HG03139 (cell line): Measurements from ENCODE around the gene MSI1.

Experiments
- ATAC-seq: cut with Tn5 transposase; IDR thresholded peaks from one replicate; pipeline ENCODE4 v1.9.1; 2021; ENCODE audit not compliant: unreplicated experiment

Gene MSI1

DNA sequence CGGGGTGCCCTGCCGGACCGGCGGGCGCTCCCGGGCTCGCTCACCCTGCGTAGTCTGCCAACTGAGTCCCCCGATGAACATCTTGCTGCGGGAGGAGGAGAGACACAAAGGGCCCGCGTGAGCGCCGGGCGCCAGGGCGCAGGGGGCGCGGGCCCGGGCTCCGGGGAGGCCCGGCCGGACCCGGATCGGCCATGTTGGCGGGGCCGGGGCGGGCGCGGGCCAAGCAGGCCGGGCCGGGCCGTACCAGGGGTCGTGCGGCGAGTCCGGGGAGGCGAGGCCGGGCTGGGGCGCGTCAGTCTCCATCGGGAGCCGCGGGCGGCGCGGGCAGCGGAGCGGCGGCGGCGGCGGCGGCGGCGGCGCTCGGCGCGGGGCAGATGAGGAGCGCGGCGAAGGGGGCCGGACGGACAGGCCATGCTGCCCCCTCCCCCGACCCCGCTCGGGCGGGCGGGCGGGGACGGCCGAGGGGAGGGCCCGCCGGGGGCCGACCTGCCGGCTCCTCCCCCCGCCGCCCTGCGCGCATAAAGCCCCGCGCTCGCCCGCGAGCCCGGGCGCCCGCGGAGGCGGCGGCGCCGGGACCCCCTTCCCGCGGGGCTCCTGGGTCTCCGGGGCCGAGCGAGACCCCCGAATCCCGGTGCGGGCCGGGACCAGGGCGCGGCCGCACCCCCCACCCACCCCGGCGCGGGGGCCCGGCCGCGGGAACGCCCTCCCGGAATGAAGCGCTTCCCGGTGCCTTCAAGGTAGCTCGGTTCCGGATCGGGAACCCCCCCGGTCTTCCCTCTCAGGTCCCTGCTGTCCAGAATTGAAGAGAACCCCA is at the start of gene MSI1:
Gene MSI1 (minus strand): TSS at position 376 of the 814 bp plus-strand sequence. CDS start 73 bp downstream, at position 303.
- ATAC-seq: no peak

DNA sequence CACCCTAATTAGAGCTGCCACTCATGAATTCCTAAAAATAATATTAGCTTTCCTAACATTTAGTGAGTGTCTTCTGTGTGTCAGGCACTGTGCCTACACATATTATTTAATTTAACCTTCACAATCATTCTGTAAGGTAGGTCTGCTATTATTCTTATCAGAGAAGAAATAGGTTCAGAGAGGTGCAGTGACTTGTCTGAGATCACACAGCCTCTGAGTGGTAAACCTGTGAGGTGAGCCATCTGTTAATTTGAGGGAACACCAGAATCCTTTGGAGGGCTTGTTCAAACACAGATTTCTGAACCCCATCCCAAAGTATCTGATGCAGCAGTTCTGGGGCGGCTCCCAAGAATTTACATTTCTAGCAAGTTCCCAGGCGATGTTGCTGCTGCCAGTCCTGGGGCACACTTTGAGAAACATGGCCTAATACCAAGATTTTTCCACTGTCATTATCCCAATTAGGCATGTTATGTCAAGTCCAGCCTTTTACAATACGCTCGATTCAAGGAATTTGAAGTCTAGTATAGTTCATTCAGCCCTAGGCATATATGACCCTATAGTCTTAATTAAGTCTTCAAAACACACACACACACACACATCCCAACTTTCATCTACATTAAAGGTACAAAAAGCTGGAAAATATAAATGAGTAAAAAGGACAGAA is 49.1 kb upstream of the MSI1 start:
- no peak for ATAC-seq

DNA sequence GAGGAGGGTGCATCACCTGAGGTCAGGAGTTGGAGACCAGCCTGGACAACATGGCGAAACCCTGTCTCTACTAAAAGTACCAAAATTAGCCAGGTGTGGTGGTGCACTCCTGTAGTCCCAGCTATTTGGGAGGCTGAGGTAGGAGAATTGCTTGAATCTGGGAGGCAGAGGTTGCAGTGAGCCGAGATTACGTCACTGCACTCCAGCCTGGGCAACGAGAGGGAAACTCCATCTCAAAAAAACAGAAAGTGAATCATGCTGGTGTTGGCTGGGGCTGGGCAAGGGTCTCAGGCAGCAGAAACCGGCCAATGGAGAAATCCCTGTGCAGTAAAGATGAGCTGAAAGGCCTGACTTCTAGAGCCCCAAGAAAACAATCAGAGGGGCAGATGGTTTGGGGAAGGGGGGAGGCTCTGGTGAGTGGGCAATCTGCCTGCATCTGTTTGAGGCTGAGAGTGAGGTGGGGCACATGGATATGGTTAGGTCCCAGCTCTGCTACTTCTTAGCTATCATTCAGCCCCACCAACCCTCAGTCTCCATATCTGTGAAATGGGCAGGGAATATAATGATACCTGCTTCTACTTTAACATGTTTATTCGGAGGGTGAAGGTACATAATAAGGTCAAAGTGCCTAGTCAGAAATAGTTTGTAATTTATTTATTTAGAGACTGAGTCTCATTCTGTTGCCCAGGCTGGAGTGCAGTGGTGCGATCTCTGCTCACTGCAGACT is 47.7 kb upstream of the MSI1 start:
- no peak for ATAC-seq

DNA sequence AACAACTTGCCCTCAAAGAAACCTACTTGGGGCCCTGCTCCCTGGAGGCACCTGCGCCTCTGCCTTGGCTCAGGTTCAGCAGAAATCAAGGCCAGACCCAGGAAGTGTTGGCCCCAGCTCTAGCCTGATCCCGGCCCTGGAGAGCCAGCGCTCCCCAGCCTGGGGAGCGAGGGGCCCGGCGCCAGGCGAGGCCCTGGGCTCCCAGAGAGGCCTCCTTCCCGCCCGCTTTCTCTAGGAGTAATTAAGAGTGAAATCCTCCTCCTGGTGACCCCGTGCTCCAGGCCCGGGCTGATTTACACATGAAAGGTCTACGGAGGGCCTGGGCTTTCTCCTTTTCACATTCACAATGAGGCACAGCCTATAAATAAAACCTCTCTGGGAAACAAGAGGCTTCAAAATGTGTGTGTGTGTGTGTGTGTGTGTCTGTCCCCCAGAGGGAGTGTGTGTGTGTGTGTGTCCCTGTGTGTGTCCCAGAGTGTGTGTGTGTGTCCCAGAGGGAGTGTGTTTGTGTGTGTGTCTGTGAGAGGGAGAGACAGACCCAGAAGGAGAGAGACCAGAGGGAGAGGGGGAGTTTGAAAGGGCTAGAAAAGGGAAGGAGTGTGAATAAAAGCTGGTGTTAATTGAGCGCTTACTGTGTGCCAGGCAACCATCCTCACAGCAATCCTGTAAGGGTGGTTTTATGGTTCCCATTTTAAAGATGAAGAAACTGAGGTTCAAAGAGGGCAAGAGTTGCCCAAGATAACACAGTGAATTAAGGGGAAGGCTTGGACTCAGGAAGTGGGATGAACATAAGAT is 45.1 kb upstream of the MSI1 start:
- no peak for ATAC-seq

DNA sequence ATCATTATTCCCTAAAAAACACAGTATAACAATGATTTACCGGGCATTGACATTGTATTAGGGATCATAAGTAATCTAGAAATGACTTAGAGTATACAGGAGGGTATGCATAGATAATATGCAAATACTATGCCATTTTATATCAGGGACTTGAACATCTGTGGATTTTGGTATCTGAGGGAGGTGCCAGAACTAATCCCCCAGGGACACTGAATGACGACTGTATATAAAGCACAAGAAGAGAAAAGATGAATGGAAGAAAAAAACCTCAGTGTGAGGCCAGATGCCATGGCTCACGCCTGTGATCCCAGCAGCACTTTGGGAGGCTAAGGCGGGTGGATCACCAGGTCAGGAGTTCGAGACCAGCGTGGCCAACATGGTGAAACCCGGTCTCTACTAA is 43.5 kb upstream of the MSI1 start:
- no peak for ATAC-seq

DNA sequence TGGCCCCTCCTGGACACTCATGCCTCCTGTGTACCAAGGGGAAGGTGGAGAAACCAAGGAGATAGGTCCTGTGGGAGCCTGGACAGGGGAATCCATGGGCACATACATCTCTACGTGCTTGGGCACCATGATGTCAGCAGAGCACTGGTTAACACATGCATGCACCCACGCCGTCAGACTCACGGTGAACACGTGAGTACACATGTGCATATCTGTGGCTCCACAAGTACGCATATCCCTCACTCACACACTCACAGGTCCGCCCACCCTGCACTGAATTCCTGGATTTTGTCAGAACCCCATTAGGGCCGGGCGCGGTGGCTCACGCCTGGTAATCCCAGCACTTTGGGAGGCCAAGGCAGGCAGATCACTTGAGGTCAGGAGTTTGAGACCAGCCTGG is 39.8 kb upstream of the MSI1 start:
- no peak for ATAC-seq

DNA sequence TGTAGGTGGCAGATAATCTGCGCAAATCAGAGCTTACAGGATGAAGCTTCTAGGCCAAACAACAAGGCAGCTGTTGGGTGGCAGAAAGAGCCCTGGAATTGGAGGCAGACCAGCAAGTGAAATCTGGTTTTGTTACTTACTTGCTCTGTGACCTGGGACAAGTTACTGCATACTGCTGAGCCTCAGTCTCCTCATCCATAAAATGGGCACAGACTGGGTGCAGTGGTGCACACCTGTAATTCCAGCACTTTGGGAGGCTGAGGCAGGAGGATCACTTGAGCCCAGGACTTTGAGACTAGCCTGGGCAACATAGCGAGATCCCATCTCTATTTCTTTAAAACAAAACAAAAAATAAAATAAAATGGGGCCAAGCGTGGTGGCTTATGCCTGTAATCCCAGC is 37.6 kb upstream of the MSI1 start:
- no peak for ATAC-seq

DNA sequence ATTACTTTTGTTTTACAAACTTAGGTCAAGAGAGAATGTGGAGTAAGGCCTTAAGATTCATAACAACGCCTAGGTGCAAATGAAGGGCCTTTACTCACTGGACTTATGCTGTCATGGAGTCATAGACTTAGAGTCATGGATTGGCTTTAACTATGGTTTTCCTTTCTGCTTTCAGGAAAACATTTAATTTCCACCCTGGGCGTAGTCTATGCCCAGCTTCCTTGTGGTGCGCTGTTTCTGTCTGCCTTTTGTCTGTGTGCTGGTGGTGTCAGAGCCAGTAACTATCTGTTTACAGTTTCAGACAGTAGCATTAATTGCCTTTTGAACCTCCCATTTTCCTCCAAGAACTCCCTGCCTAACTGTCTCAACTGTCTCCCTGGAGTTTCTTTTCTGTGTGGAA is 37.1 kb upstream of the MSI1 start:
- ATAC-seq: no peak

DNA sequence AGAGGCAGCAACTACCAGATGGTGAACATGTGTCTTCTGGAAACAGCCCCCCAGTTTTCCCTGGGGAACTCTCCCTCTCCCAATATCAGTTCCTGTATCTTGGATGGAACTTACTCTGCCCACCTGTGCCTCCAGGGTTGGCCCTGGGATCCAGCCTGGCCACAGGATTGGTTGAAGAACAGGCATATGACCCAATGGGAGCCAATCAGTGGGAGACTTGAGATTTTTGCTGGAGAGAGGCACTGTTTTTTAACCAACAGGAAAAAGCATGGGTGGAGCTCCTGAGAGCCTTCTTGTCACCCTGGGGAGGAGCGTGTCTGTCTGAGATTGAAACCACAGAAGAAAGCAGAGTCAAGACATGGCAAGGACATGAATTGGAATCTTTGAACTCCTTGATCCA is 35.3 kb upstream of the MSI1 start:
- no peak for ATAC-seq

DNA sequence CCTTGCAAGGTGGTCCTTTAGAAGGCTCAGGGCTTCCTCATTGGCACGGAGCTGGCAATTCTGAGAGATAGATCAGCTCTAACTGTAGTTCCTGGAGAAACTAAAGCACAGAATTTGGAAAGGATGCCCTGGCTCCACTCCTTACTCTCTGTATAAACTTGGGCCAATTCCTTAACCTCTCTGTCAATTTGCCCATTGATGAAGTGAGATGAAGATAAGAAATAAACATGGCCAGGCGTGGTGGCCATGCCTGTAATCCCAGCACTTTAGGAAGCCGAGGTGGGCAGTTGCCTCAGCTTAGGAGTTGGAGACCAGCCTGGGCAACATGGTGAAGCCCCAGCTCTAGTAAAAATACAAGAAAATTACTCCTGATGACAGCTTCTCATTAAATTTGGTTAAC is 34.9 kb upstream of the MSI1 start:
- no peak for ATAC-seq

DNA sequence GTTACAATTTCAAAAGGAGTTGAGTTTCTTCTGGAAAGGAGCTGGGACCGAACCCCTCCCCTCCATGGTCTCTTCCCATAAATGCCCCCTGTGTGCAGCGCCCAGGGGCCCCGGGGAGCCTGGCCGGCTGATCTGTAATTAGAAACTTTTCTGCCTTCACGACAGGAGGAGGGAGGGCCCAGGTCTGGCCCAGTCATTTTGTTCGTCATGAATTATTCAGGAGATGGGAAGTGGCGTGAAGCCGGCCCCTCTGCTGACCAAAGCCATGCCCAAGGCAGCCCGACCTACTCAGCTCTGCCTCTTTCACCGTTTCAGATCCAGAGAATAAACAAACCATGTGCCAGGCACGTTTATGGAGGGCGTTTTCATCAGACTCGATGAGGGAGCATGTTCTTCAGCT is 33.3 kb upstream of the MSI1 start:
- no peak for ATAC-seq

DNA sequence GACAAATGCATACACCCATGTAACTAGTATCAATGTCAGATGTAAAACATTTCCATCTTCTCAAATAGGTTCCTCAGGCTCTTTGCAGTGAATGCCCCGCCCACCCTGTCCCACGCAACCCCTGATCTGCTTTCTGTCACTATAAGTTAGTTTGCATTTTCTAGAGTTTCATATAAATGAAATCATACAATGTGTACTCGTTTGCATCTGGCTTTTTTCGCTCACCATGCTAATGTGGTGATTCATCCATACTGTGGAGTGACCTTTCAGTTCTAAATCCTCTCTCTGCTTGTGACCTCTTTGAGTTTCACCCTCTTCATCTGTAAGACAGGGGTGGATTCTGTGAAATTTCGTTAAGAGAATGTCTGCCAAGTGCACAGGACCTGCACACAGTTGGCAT is 30.6 kb upstream of the MSI1 start:
- no peak for ATAC-seq

DNA sequence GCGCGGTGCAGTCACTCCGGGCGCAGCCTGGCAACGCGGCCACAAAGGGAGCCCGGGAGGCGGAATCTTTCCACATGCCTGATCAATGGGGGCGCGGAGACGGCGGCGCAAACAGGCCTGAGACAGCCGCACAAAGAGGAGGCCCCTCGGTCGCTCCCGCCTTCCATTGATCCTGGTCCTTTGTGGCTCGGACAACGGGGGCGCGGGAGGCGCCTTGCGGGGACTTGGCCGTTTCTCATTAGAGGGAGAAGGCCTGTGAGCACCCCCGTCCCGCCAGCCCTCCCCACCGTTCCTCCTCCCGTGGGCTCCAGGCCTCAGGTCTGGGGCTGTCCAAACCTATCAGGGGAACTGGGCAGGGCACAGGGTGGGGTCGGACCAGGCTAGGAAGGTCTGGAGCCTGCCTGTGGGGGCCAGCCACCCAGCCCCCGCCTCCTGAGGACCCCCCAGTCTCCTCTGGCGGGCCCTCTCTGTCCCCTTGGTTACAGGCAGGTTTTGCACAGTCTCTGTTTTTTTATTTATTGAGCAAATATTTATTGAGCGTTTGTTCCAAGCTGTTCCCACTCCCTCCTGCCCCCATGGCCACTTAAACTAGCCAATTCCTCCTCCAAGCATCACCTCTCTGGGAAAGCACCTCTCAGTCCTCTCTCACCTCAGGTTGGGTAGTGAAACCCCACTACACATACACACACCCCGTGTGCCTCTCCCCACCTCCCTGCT is 29.0 kb upstream of the MSI1 start:
- no peak for ATAC-seq

DNA sequence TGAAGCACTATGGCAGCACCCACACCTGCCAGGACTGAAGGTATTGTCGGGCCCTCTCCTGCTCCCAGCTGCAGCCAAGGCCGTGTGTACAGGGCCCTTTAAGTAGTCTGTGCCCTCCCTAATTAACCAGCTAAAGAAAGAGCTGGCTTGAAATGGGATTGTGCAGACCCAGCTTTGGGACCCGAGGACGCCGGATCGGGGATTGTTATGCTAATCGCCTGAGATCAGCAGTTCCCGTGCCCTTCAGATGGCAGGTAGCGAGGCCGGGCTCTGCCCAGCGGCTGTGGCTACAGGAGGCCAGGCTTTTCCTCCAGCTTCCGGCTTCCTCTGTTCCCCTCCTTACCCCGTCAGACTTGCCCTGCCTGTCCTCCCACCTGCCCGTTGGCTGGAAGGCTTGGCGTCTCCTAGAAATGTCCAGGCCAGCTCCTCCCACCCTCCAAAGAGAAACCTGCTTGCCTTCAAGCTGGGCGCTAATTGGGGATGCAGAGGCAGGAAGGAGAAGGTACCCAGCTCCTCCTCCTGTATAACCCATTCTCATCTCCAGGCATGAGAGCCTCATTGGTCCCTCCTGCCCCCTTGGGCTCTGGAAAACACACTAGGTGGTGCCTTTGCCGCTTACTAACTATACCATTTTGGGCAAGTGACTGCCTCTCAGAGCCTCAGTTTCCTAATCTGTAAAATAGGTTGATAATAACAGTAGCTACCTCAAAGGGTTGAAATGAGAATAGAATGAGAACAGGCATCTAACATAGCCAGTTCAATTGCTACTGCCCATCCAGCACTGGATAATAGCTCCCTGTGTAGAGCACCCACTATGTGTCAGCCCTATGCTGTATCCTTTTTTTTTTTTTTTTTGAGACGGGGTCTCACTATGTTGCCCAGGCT is 25.8 kb upstream of the MSI1 start:
- no peak for ATAC-seq

DNA sequence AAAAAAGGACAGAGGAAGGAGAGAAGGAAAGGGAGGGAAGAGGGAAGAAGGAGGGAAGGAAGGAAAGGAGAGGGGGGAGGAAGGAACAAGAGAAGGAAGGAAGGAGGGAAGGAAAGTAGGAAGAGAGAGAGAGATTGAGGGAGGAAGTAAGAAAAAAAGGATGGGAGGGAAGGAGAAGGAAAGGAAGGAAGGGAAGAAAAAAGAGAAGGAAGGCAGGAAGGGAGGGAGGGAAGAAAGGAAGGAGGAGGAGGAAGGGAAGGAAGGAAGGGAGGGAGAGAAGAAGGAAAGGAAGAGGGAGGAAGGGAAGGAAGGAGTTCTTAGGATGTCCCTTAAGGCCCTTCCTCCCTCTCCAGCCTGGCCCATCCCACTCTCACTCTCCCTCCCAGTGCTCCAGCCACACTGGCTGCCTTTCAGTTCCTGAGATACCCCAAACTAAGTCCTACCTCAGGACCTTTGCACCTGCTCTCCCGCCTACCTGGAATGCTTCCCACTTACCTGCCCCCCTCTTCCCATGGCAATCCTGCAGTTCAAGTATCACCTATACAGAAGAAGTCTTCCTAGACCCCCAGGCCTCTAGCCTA is 21.7 kb upstream of the MSI1 start:
- no peak for ATAC-seq

DNA sequence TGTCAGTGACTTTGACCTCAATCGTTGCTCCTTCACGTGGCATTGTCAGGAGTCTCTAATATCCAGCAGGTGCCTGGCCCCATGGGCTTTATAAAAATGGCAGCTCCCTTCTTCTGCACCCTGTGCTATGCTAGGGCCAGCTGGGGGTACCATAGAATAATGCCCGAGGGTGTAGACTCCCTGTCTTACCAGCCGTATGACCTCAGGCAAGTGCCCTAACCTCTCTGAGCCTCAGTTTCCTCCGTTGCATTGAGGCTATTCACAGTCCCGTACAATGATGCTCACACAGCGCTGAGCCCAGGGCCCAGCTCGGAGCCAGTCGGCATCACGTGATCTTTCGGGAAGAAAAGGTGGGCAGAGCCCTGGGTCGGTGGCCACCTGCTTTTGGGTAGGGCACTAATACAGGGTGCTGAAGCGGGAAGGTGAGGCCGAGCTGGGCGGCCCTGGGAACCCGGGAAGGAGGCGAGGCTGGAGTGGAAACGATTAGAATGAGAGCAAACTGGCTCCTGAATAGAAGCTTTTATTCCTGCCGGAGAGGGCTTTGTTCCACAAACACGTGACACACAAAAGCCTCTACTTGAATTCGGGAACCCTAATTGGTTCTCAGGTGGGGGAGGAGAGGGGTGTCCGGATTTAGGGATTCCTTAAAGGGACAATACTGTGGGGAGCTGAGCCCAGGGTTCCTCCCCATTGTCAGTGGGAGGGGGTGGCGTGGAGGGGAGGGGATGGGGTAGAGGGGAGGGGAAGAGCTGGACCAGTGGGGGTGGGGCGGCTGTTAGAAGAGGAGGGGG is 19.9 kb upstream of the MSI1 start:
- no peak for ATAC-seq

DNA sequence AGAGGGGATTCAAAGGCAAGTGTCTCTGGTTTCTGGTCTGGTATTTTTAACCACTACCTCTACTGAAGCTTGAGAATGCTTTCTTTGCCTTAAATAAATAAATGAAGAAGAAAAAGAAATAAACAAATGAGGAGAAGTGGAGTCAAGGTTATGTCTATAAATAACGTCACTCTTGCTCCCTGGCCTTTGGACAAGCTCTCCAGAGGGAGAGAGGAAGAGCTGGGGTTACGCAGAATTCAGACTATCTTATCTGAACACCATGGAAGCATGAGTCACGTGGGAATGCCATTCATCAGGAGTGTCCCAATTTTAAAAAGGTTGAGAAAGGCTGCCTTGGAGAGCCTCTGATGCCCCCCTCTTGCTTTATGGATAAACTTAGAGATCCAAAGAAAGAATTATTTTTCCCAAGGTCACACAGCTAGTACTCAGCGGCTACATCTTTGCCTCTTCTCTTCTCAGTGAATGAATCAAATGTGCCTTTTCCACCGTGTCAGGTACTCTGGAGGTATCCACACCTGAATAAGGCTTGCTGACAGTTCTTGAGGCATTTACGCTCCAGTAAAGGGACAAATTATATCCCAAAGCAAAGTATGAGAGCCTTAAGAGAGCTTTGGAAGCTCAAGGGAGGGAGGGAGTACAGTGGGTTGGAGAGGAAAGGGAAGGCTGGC is 12.9 kb upstream of the MSI1 start:
- ATAC-seq: no peak

DNA sequence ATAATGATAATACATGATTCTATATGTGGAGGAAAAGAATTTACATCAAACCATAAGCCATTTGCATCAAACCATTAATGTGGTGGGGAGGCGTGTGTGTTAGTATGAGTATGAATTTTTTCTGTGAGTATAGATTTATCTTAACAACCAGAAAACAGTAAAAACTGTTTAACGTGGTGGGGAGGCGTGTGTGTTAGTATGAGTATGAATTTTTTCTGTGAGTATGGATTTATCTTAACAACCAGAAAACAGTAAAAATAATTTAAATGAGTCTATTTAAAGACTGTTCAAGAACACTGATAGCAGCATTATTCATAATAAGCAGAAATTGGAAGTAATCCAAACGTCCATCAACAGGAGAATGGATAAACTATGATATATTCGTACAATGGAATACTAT is 9.1 kb upstream of the MSI1 start:
- ATAC-seq: no peak
